Heart left ventricle (tissue), 13 donors: Measurements from ENCODE around the gene CSN2.

ENCODE experiments used
- POLR2A ChIP-seq, 2 donors: fragments of 450-650 bp; IDR thresholded peaks; one replicate each; pipeline ENCODE4 v1.6.1; 2017; ENCODE audit warnings: antibody characterized with exemption in 2 of 2, mild to moderate bottlenecking in 2 of 2, moderate library complexity in 2 of 2
- TF ChIP-seq, protein P1 (sequence below), 12 donors: fragments of 200-600 bp; sonication (generic) in 4 of 12; IDR thresholded peaks; one replicate each; pipeline versions ENCODE4 v1.5.0 to v1.8.0; 2018 to 2022; ENCODE audit warnings: antibody characterized with exemption in 12 of 12, mild to moderate bottlenecking in 5 of 12
- donor health status: ischemic (EF 13 %, LVEDD 7.1; RV severe dilation, severe dysfunction).
- donor health status: DM: no; HTN: yes; CAD: no.
- donor health status: DM: no; HTN: no; CAD: no.
- donor health status: ischemic (EF 25% LVEDD 6.9; RV normal size, moderate dysfunction).
- donor health status: ischemic (EF 25% LVEDD 5.7; RV mildly dilated, moderate dysfunction).
- donor health status: ischemic (EF 35%, LVEDD 5.7; RV mildly dilated, moderate dysfunction).
- donor health status: nonischemic (EF 11% LVEDD 7.7; RV severe dilation, severe dysfunction).
- donor health status: DM: yes; HTN: yes; CAD: no.
- donor health status: PGD.
- donor health status: ischemic (EF 29% LVEDD 5.4; RV normal size, mild dysfunction).
- donor health status: nonischemic (EF 23%, LVEDD 6.1; RV moderate dilation, normal function).

DNA sequence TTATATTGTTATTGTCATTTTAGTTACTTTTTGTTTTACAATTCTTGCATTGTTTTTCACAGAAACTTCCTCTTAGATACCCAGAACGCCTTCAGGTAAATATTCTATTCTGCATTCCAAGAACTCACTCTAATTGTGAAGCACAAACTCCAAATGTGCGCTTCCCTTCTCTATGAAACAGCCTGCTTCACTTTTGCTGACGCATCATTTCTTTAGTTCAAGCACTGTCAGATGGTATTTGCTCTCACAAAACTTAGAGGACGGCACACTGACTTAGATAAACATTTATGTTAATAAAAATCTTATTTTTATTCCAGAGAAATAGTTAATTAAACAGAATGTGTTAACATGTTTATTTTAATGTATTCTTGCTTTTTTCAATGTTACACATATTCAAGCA, 31.4 kb downstream of the CSN2 start:
- TF ChIP-seq POLR2A (IDR thresholded peaks at IDR 0.05) = no peak
- TF ChIP-seq, protein P1, sequence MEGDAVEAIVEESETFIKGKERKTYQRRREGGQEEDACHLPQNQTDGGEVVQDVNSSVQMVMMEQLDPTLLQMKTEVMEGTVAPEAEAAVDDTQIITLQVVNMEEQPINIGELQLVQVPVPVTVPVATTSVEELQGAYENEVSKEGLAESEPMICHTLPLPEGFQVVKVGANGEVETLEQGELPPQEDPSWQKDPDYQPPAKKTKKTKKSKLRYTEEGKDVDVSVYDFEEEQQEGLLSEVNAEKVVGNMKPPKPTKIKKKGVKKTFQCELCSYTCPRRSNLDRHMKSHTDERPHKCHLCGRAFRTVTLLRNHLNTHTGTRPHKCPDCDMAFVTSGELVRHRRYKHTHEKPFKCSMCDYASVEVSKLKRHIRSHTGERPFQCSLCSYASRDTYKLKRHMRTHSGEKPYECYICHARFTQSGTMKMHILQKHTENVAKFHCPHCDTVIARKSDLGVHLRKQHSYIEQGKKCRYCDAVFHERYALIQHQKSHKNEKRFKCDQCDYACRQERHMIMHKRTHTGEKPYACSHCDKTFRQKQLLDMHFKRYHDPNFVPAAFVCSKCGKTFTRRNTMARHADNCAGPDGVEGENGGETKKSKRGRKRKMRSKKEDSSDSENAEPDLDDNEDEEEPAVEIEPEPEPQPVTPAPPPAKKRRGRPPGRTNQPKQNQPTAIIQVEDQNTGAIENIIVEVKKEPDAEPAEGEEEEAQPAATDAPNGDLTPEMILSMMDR (IDR thresholded peaks at IDR 0.05) = no peak
